Transverse colon (tissue), 4 donors: ENCODE data around the gene TRAK1. TPM values are rescaled to one million over a fixed set of nuclear protein-coding genes. Genes with fewer than 3 reads are reported as not detected.

Experiments
- DNase-seq: peaks from one replicate; pipeline ENCODE4 v3.0.0-alpha.2; 2019
- H3K27ac ChIP-seq, 4 donors: fragments of 200-600 bp; sonication (generic); 2 replicates each; pipeline ENCODE4 v1.5.1; 2016 to 2018; ENCODE audit warnings: inconsistent platforms in 4 of 4
- H3K27me3 ChIP-seq: fragments of 200-600 bp; sonication (generic); 2 replicates; pipeline ENCODE4 v1.5.1; 2017; ENCODE audit warnings: inconsistent platforms
- H3K36me3 ChIP-seq, 4 donors: fragments of 200-600 bp; sonication (generic); 2 replicates each; pipeline ENCODE4 v1.5.1; 2017 to 2019; ENCODE audit warnings: inconsistent platforms in 4 of 4
- H3K4me1 ChIP-seq, 4 donors: fragments of 200-600 bp; sonication (generic); 2 replicates each; pipeline ENCODE4 v1.5.1; 2017 to 2020; ENCODE audit warnings: inconsistent platforms in 4 of 4
- H3K4me3 ChIP-seq, 4 donors: fragments of 200-600 bp; sonication (generic); 1 replicate in 1 of 4; 2 replicates in 3 of 4; pipeline versions ENCODE4 v1.5.1 to v1.6.1; 2017 to 2019; ENCODE audit warnings: inconsistent platforms in 4 of 4
- H3K9me3 ChIP-seq, 2 donors: fragments of 200-600 bp; sonication (generic); 2 replicates each; pipeline ENCODE4 v1.5.1; 2017 to 2019; ENCODE audit warnings: inconsistent platforms in 2 of 2
- CTCF ChIP-seq, 5 experiments: fragments of 200-600 bp in 3 of 5; fragments of 450-650 bp in 2 of 5; sonication (generic) in 3 of 5; IDR thresholded peaks; 1 replicate in 2 of 5; 2 replicates in 3 of 5; pipeline ENCODE4 v1.5.1; 2016 to 2017; ENCODE audit warnings: antibody characterized with exemption in 5 of 5, inconsistent platforms in 3 of 5, mild to moderate bottlenecking in 2 of 5, moderate library complexity in 1 of 5
- EP300 ChIP-seq: sonication (generic); formaldehyde crosslinking; IDR thresholded peaks from one replicate; pipeline ENCODE4 v1.6.1; 2017; ENCODE audit warnings: antibody characterized with exemption, low read depth
- POLR2A ChIP-seq: fragments of 450-650 bp; IDR thresholded peaks from one replicate; pipeline ENCODE4 v1.6.1; 2016; ENCODE audit warnings: antibody characterized with exemption, mild to moderate bottlenecking, moderate library complexity
- POLR2AphosphoS5 ChIP-seq, 3 donors: sonication (generic); formaldehyde crosslinking; IDR thresholded peaks; one replicate each; pipeline ENCODE4 v1.6.1; 2016; ENCODE audit warnings: antibody characterized with exemption in 3 of 3
- WGBS, 2 donors: methylation state at CpG; one replicate each; pipeline ENCODE4 v1.1.5; 2018; ENCODE audit warnings: low coverage in 1 of 2; 5-methylcytosine and 5-hydroxymethylcytosine counted together
- in situ Hi-C, 4 donors: fragments of 200-750 bp; cut with MboI; loops; one replicate each; pipeline versions ENCODE4 v1.15.0 to v1.15.1; 2017; ENCODE audit warnings: low sequenced_read_pairs in 3 of 4, low pct_ligation_motif_present in 1 of 4, low pct_unique_long_range_greater_than_20kb in 1 of 4
- intact Hi-C: fragments of 100-400 bp; cut with DNase I; formaldehyde crosslinking; loops from one replicate; pipeline ENCODE4 v1.15.1; 2023; ENCODE audit warnings: low total_unique reads
- total RNA-seq, 4 donors: library from RNA; depleted of rRNA; stranded (reverse); fragments of >200 nt; gene quantifications; one replicate each; pipeline ENCODE4 v1.1.0, GENCODE V29; 2016

TRAK1 gene
- total RNA-seq, 4 donors from 2014 or later: 91.7 to 247 (median 115) TPM

GRCh38 chr3:42225486-42226363 lies 134.6 kb downstream of the TRAK1 start:
- Histone ChIP-seq H3K27me3 (no peaks in the 10 kb centered on the region), H3K9me3 (no peaks in the 10 kb centered on the region), H3K4me1 (peaks cover 0 to 6% (median 0%) of the 10 kb centered on the region in 4 donors), H3K4me3 (no peak overlapping the region), H3K36me3 (peaks cover 0 to 28% (median 10%) of the 10 kb centered on the region in 4 donors), H3K27ac (no peak overlapping the region)
- intact Hi-C loops: no loop called here
- in situ Hi-C loops: loop anchor here in 2 of 4 donors (25.0 kb wide), 2 partner anchors 312 to 662 kb away; partner anchors contain the start of gene CYP8B1 (in 1 of the 2)
- TF ChIP-seq POLR2AphosphoS5 (IDR thresholded peaks at IDR 0.05): no peak
- TF ChIP-seq CTCF (IDR thresholded peaks at IDR 0.05): no peak
- TF ChIP-seq EP300: no peak
- TF ChIP-seq POLR2A: no peak
- WGBS, 2 donors: 83 to 85% methylated on average over 2 to 5 of the region's 5 CpGs
- DNase-seq: no peak

- no peak for TF ChIP-seq POLR2A
- no peak for TF ChIP-seq CTCF (IDR thresholded peaks at IDR 0.05)
- TF ChIP-seq POLR2AphosphoS5 (IDR thresholded peaks at IDR 0.05): no peak
- no peak for TF ChIP-seq EP300
- H3K9me3 ChIP-seq: no peaks in the 10 kb centered on the region
- H3K36me3 ChIP-seq: peaks cover 0 to 23% (median 10%) of the 10 kb centered on the region in 4 donors
- H3K27ac ChIP-seq: no peak overlapping the region
- intact Hi-C loops (no loop called here), in situ Hi-C loops (loop anchor here in 2 of 4 donors (25.0 kb wide), 2 partner anchors 311 to 661 kb away; partner anchors contain the start of gene CYP8B1 (in 1 of the 2))
- WGBS, 2 donors: 87 to 91% methylated on average over 8 to 11 of the region's 11 CpGs
- no peak overlapping the region for H3K4me3 ChIP-seq
- peaks cover 0 to 6% (median 0%) of the 10 kb centered on the region in 4 donors for H3K4me1 ChIP-seq
- no peak for DNase-seq
- H3K27me3 ChIP-seq: no peaks in the 10 kb centered on the region
Observed at GRCh38 chr3:42226470-42227425, 135.6 kb downstream of the TRAK1 start.

GRCh38 chr3:42228796-42229195 lies 137.6 kb downstream of the TRAK1 start:
- in situ Hi-C loops: loop anchor here in 2 of 4 donors (25.0 kb wide), 2 partner anchors 309 to 659 kb away; partner anchors contain the start of gene CYP8B1 (in 1 of the 2)
- intact Hi-C loops: loop anchor here (2.0 kb wide), 1 partner anchor 216 kb away; no protein-coding TSS in a partner anchor
- TF ChIP-seq POLR2AphosphoS5 (IDR thresholded peaks at IDR 0.05) (no peak), CTCF (IDR thresholded peaks at IDR 0.05) (no peak), POLR2A (no peak), EP300 (no peak)
- no peak for DNase-seq
- no peak overlapping the region for H3K4me3 ChIP-seq
- peaks cover 0 to 6% (median 0%) of the 10 kb centered on the region in 4 donors for H3K4me1 ChIP-seq
- H3K27me3 ChIP-seq: no peaks in the 10 kb centered on the region
- H3K9me3 ChIP-seq: no peaks in the 10 kb centered on the region
- WGBS, 2 donors: 35 to 48% methylated on average over 5 of the region's 5 CpGs
- no peak overlapping the region for H3K27ac ChIP-seq
- peaks cover 0 to 5% (median 2%) of the 10 kb centered on the region in 4 donors for H3K36me3 ChIP-seq
